Esophagus muscularis mucosa (tissue), 3 donors: ENCODE measurements around the gene NDST1.

ENCODE experiments used
- CTCF ChIP-seq, 3 experiments: fragments of 200-600 bp in 2 of 3; fragments of 450-650 bp in 1 of 3; sonication (generic) in 2 of 3; IDR thresholded peaks; one replicate each; pipeline ENCODE4 v1.5.1; 2017 to 2019; ENCODE audit warnings: antibody characterized with exemption in 3 of 3, mild to moderate bottlenecking in 2 of 3, moderate library complexity in 1 of 3
- POLR2A ChIP-seq: fragments of 450-650 bp; IDR thresholded peaks from one replicate; pipeline ENCODE4 v1.6.1; 2017; ENCODE audit warnings: antibody characterized with exemption, moderate library complexity, mild to moderate bottlenecking, low read depth

- TF ChIP-seq POLR2A = no peak
- TF ChIP-seq CTCF (IDR thresholded peaks at IDR 0.05) = no peak
Observed at GRCh38 chr5:150529555-150529954, 21.6 kb downstream of the NDST1 start.
